ENCODE data around the gene PEX5L.

- TF ChIP-seq CTCF (IDR thresholded peaks at IDR 0.05; ENCODE audit: low read depth, low read length) (no peak), MYC (IDR thresholded peaks at IDR 0.05; ENCODE audit: low read depth, low read length) (no peak), POLR2A (IDR thresholded peaks at IDR 0.05; ENCODE audit: extremely low read depth, insufficient read length) (no peak), MAX (IDR thresholded peaks at IDR 0.05; ENCODE audit: low read depth, low read length) (no peak)
Measured at GRCh38 chr3:180063783-180064182, 27.0 kb upstream of the PEX5L start.
